GM12878 (cell line): ENCODE measurements around the gene RNU1-3. TPM values are rescaled to one million over a fixed set of nuclear protein-coding genes. Genes with fewer than 3 reads are reported as not detected.
"Not testable (repeated sequence)": the region's sequence is repeated elsewhere in the genome, so short reads cannot be mapped to it uniquely, and the experiment has no call there.

Source experiments
- ATAC-seq: fragments of 200-7000 bp; cut with Tn5 transposase; 3 replicates; pipeline ENCODE4 v1.9.1; 2020; ENCODE audit warnings: mild to moderate bottlenecking, moderate library complexity
- BruUV-seq: library from RNA; stranded (reverse); fragments of 400-500 nt; replicated peaks from 2 replicates; lab custom pipeline; 2021; lab: Mats Ljungman, UMichigan
- CTCF ChIA-PET: fragments of 300-600 bp; sonication (Branson Sonifier 250); formaldehyde crosslinking; extraction: SDS; loops from one replicate; lab custom pipeline; 2021; ENCODE audit warnings: inconsistent platforms; lab: Yijun Ruan, JAX
- POLR2A ChIA-PET: fragments of 350-600 bp; formaldehyde crosslinking; extraction: SDS; loops from one replicate; lab custom pipeline; 2021; ENCODE audit warnings: inconsistent platforms; lab: Charles Lee
- RAD21 ChIA-PET: fragments of 300-600 bp; sonication (Branson Sonifier 250); formaldehyde crosslinking; loops from one replicate; lab custom pipeline; 2023; ENCODE audit warnings: antibody characterized with exemption; ENCODE audit not compliant: unreplicated experiment; lab: Charles Lee
- SMC1A ChIA-PET: fragments of 300-600 bp; sonication (Branson Sonifier 250); formaldehyde crosslinking; loops from one replicate; lab custom pipeline; 2023; ENCODE audit not compliant: unreplicated experiment, uncharacterized antibody; lab: Charles Lee
- DNase-seq: peaks from one replicate; pipeline ENCODE4 v3.0.0-alpha.2; 2011; ENCODE audit warnings: low read depth, low spot score
- FAIRE-seq: peaks from 3 replicates; lab custom pipeline; 2011; peaks lifted over from hg19 to GRCh38; lab: Jason Lieb, UNC
- H2AFZ ChIP-seq: 2 replicates; pipeline ENCODE4 v1.6.0; 2011; ENCODE audit warnings: low read depth, low read length, control low read depth; ENCODE audit not compliant: control insufficient read depth
- H3K27ac ChIP-seq: 2 replicates; pipeline ENCODE4 v1.5.1; 2011; ENCODE audit warnings: control low read depth; ENCODE audit not compliant: control insufficient read depth, insufficient read depth
- H3K27me3 ChIP-seq, 2 experiments: replicated peaks in 1 of 2; 2 replicates each; pipeline versions ENCODE4 v1.6.0 to v1.6.1; 2011; ENCODE audit warnings: low read length in 1 of 2; ENCODE audit not compliant: control insufficient read depth in 2 of 2, insufficient read depth in 2 of 2
- H3K36me3 ChIP-seq, 2 experiments: 2 replicates each; pipeline ENCODE4 v1.5.1; 2011; ENCODE audit warnings: low read length in 1 of 2; ENCODE audit not compliant: control insufficient read depth in 2 of 2, insufficient read depth in 2 of 2
- H3K4me1 ChIP-seq: 2 replicates; pipeline ENCODE4 v1.6.1; 2011; ENCODE audit warnings: mild to moderate bottlenecking, low read length, moderate library complexity, mixed read lengths; ENCODE audit not compliant: control insufficient read depth, insufficient read depth
- H3K4me2 ChIP-seq: 2 replicates; pipeline ENCODE4 v1.6.0; 2011; ENCODE audit warnings: control low read depth; ENCODE audit not compliant: control insufficient read depth, insufficient read depth
- H3K4me3 ChIP-seq: fragments of 200-600 bp; sonication (generic); 2 replicates; pipeline ENCODE4 v1.5.1; 2016
- H3K79me2 ChIP-seq: 2 replicates; pipeline ENCODE4 v1.6.0; 2011; ENCODE audit warnings: low read length; ENCODE audit not compliant: control insufficient read depth, insufficient read depth
- H3K9ac ChIP-seq: 2 replicates; pipeline ENCODE4 v1.8.0; 2011; ENCODE audit warnings: low read length, control low read depth, mixed read lengths; ENCODE audit not compliant: control insufficient read depth, insufficient read depth
- H3K9me3 ChIP-seq: replicated peaks from 3 replicates; pipeline ENCODE4 v1.5.1; 2011; ENCODE audit warnings: mild to moderate bottlenecking, low read length; ENCODE audit not compliant: control insufficient read depth, insufficient read depth
- H4K20me1 ChIP-seq: 2 replicates; pipeline ENCODE4 v1.6.0; 2011; ENCODE audit not compliant: control insufficient read depth, insufficient read depth
- WGBS: methylation state at CpG from one replicate; pipeline ENCODE4 v1.1.6; 2016; ENCODE audit warnings: low lambda C conversion rate; ENCODE audit not compliant: insufficient replicate concordance, insufficient coverage; ENCODE audit errors: missing lambda C conversion rate; 5-methylcytosine and 5-hydroxymethylcytosine counted together
- in situ Hi-C: fragments of 300-500 bp; cut with MboI; formaldehyde crosslinking; loops from 9 replicates; pipeline ENCODE4 v1.14.3; 2018; ENCODE audit warnings: mixed read lengths
- intact Hi-C: fragments of 100-400 bp; cut with micrococcal nuclease; formaldehyde crosslinking; loops from one replicate; pipeline ENCODE4 v1.14.2; 2022; ENCODE audit not compliant: unreplicated experiment
- polyA plus RNA-seq, 11 experiments: library from polyadenylated mRNA; depleted of rRNA in 4 of 11; unstranded in 6 of 11; stranded (reverse) in 5 of 11; fragments of >200 nt; fragmentation: Nextera tagmentation in 4 of 11; fragmentation: Illumina TruSeq in 1 of 11; extraction: Ambion mirVana in 4 of 11; extraction: Trizol in 1 of 11; gene quantifications; 1 replicate in 1 of 11; 2 replicates in 10 of 11; pipeline versions ENCODE4 v1.2.1 to v1.2.3, GENCODE V29; 2011 to 2016; ENCODE audit warnings: inconsistent platforms in 2 of 11, missing spikeins in 2 of 11, low read depth in 1 of 11
- total RNA-seq, 4 experiments: library from RNA; depleted of rRNA in 3 of 4; stranded (reverse); fragments of >200 nt in 3 of 4; fragmentation: Illumina TruSeq in 1 of 4; extraction: Trizol in 1 of 4; gene quantifications; 2 replicates each; pipeline versions ENCODE4 v1.2.1 to v1.2.3, GENCODE V29; 2013 to 2021

The RNU1-3 gene
- total and polyA plus RNA-seq, 10 of the 15 experiments (the other 5 are each of a cell fraction or from before 2014, with no cell fraction given): under 0.01 to 20,946 (median 4.7) TPM; not detected in 2

DNA sequence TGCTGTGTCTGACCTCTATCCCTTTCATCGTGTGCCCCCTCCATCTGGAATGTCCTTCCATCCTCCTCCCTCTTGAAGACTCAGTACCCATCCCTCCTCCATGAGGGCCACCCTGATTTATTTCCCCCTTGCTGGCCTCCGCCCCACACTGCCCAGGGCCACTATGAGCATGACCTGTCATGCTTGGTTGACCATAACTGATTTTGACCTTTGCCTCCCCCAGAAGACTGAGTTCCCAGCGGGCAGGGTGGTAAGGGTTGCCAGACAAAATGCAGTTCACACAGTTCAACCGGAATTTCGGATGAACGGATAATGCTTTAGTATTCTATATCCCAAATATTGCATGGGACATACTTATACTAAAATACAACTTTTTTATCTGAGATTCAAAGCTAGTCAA is 42.0 kb upstream of the RNU1-3 start:
- POLR2A ChIA-PET, FAIRE-seq, in situ Hi-C loops, DNase-seq, H3K9me3 ChIP-seq, H4K20me1 ChIP-seq, BruUV-seq, H3K27ac ChIP-seq, H3K4me2 ChIP-seq, H3K36me3 ChIP-seq, intact Hi-C loops, H3K4me3 ChIP-seq, ATAC-seq, H3K79me2 ChIP-seq, H2AFZ ChIP-seq, H3K4me1 ChIP-seq, H3K9ac ChIP-seq, H3K27me3 ChIP-seq: not testable (repeated sequence)
- ChIA-PET SMC1A (interaction anchor here (0.9 kb wide), 1 partner anchor 190 kb away, joined by 4 read pairs; no protein-coding TSS in a partner anchor), RAD21 (interaction anchor here (0.7 kb wide), 1 partner anchor 65 kb away, joined by 3 read pairs; no protein-coding TSS in a partner anchor), CTCF (interaction anchor here (0.6 to 1.6 kb wide), 6 partner anchors 9 to 100 kb away, joined by 3 to 6 read pairs (median 4); no protein-coding TSS in a partner anchor)
- no CpG with 5 or more reads among the region's 6 CpGs for WGBS

DNA sequence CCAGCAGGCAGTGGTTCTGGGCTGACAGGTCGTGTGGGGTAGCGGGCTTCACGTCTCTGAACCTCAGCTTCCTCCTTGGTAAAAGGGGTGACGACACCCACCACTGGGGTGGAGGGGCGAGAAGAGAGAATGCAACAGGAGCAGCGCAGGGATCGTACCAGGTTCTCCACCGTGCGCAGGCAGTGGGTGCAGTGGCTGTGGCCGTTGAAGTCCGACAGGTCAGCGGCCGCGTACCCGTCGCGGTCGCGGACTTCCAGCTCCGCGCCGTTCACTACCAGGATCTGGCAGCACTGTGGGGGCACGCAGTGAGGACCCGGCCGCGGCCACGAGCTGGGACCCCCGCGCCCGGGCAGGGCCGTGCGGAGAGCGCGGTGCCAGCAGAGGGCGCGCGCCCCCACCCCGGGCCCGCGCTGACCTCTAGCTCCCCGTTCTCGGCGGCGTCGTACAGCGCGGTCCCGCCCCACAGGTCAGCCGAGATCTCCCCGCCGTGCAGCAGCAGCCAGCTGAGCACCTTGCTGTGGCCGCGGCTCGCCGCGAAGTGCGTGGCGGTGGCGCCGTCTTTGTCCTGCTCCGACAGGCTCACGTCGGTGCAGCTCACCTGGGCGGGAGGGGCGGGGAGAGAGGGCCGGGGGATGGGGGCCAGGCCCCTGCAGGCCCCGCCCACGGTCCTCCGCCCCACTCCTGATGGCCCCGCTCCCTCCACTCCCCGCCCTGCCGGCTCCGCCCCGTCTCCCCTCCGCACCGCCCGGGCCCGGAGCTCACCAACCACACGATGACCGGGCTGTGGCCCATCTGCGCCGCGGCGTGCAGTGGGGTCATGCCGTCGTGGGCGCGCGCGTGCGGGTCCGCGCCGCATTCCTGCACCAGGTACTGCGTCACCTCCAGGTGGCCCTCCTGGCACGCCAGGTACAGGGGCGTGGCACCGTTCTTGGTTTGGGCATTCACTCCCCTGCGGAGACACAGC is 40.7 kb upstream of the RNU1-3 start:
- POLR2A ChIA-PET, ATAC-seq, in situ Hi-C loops, SMC1A ChIA-PET, intact Hi-C loops, H3K9ac ChIP-seq, H2AFZ ChIP-seq, H3K27me3 ChIP-seq, H3K36me3 ChIP-seq, H3K4me3 ChIP-seq, H4K20me1 ChIP-seq, H3K4me2 ChIP-seq, H3K27ac ChIP-seq, FAIRE-seq, H3K79me2 ChIP-seq, BruUV-seq, DNase-seq, H3K4me1 ChIP-seq, RAD21 ChIA-PET, H3K9me3 ChIP-seq: not testable (repeated sequence)
- CTCF ChIA-PET: interaction anchor here (1.5 kb wide), 1 partner anchor 10 kb away, joined by 5 read pairs; no protein-coding TSS in a partner anchor
- 30% methylated on average over 40 of the region's 99 CpGs for WGBS

DNA sequence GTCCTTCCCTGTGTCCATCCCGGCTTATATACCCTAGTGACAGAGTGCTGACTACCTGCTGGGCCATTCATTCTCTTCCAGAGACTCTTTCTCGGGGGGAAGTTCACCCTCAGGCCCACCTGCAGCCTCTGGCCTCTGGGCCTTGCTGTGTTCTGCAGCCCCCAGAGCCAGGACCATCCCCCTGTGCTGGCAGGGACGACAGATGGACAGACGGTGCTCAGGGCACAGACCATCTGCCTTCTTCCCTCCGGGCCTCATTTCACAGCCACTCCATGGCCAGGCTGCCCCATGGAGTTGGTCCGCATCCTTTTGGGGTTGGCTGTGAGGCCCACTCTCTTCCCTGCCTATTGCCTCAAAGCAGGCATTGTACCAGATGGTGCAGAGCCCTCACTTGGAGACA is 39.6 kb upstream of the RNU1-3 start:
- CTCF ChIA-PET, H3K27ac ChIP-seq, H3K9me3 ChIP-seq, RAD21 ChIA-PET, ATAC-seq, BruUV-seq, H3K4me2 ChIP-seq, POLR2A ChIA-PET, FAIRE-seq, H4K20me1 ChIP-seq, H3K4me1 ChIP-seq, in situ Hi-C loops, H3K27me3 ChIP-seq, DNase-seq, SMC1A ChIA-PET, H2AFZ ChIP-seq, H3K36me3 ChIP-seq, H3K79me2 ChIP-seq, H3K9ac ChIP-seq, intact Hi-C loops, H3K4me3 ChIP-seq: not testable (repeated sequence)
- 44% methylated on average over 5 of the region's 6 CpGs for WGBS
